Stimulated activated naive CD8-positive, alpha-beta T cell treated with anti-CD3 and anti-CD28 coated beads, Interleukin-15, amount 100 ng/mL, for 72 hours (primary cell): ENCODE measurements around the gene ARID5A.
"Not testable (repeated sequence)": the region's sequence is repeated elsewhere in the genome, so short reads cannot be mapped to it uniquely, and the experiment has no call there.

Experiments
- ATAC-seq: fragments of 150-1000 bp; cut with Tn5 transposase; 2 replicates; pipeline ENCODE4 v1.10.0; 2021; ENCODE audit warnings: mild to moderate bottlenecking, moderate library complexity
- DNase-seq, 2 donors: peaks; one replicate each; pipeline ENCODE4 v3.0.0; 2021 to 2022
- H3K27ac Mint-ChIP-seq, 2 donors: one replicate each; pipeline ENCODE4 v1.8.0; 2022; ENCODE audit warnings: mild to moderate bottlenecking in 2 of 2, mixed read lengths in 2 of 2, moderate library complexity in 2 of 2
- H3K27me3 Mint-ChIP-seq: one replicate; pipeline ENCODE4 v1.8.0; 2022; ENCODE audit warnings: mixed read lengths
- H3K4me1 Mint-ChIP-seq: one replicate; pipeline ENCODE4 v1.8.0; 2022; ENCODE audit warnings: mild to moderate bottlenecking, mixed read lengths
- H3K4me3 Mint-ChIP-seq, 2 donors: one replicate each; pipeline ENCODE4 v1.8.0; 2022; ENCODE audit warnings: mild to moderate bottlenecking in 2 of 2, mixed read lengths in 2 of 2, moderate library complexity in 1 of 2
- H3K9me3 Mint-ChIP-seq, 2 donors: one replicate each; pipeline ENCODE4 v1.8.0; 2022; ENCODE audit warnings: mixed read lengths in 2 of 2

ARID5A gene, protein sequence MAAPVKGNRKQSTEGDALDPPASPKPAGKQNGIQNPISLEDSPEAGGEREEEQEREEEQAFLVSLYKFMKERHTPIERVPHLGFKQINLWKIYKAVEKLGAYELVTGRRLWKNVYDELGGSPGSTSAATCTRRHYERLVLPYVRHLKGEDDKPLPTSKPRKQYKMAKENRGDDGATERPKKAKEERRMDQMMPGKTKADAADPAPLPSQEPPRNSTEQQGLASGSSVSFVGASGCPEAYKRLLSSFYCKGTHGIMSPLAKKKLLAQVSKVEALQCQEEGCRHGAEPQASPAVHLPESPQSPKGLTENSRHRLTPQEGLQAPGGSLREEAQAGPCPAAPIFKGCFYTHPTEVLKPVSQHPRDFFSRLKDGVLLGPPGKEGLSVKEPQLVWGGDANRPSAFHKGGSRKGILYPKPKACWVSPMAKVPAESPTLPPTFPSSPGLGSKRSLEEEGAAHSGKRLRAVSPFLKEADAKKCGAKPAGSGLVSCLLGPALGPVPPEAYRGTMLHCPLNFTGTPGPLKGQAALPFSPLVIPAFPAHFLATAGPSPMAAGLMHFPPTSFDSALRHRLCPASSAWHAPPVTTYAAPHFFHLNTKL

DNA sequence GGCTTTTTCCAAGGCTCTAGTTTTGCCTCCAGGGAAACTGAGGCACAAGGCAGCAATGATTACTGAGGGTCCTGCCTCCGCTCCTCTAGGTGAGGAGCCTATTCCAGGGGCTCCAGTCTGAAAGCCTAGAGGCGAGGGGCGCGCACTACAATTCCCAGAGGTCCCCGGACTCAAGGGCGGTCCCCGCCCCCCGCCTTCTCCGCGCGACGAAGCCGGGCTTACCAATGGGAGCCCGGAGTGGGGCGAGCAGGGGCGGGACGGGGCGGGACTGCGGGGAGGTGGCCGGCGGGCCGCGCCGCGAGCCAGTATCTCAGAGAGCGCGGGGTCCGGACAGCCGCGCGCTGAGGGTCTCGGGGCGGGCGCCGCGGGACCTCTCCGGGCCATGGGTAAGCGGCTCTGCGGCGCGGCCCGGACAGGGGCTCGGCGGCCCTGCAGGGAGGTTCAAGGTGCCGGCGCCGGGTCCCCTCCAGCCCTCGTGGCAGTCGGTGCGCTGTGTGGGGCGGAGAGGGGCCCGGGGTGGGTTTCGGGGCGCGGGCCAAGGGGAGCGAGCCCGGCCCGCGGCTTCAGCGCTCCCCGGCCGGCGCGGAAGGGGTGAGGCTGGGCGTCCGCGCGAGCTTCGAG lies at the start of gene ARID5A:
ARID5A (plus strand) TSS at position 308 of the 621 bp plus-strand sequence; CDS start at position 383, 75 bp downstream.
- peak within 1 kb of the TSS; percentile 88 to 96 for H3K4me3 Mint-ChIP-seq
- peaks cover 70% of the 10 kb centered on the region for H3K4me1 Mint-ChIP-seq
- H3K27me3 Mint-ChIP-seq = no peaks in the 10 kb centered on the region
- H3K9me3 Mint-ChIP-seq = no peaks in the 10 kb centered on the region
- H3K27ac Mint-ChIP-seq = peak within 1 kb of the TSS; percentile 87 to 100
- ATAC-seq = peak; percentile 68
- DNase-seq = peak; percentile 87 to 90

DNA sequence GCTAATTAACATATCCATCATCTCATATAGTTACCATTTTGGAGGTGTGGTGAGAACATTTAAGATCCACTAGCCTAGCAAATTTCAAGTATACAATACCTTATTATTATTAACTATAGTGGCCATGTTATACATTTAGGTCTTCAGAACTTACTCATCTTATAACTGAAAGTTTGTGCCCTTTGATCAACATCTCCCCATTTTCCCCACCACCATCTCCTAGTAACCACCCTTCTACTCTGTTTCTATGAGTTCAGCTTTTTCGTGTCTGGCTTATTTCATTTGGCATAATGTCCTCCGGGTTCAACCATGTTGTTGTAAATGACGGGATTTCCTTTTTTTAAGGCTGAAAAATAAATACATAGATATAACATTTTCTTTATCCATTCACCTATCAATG lies 47.3 kb upstream of the ARID5A start:
- H3K4me1 Mint-ChIP-seq = peaks cover 78% of the 10 kb centered on the region
- H3K9me3 Mint-ChIP-seq = no peaks in the 10 kb centered on the region
- ATAC-seq = no peak

DNA sequence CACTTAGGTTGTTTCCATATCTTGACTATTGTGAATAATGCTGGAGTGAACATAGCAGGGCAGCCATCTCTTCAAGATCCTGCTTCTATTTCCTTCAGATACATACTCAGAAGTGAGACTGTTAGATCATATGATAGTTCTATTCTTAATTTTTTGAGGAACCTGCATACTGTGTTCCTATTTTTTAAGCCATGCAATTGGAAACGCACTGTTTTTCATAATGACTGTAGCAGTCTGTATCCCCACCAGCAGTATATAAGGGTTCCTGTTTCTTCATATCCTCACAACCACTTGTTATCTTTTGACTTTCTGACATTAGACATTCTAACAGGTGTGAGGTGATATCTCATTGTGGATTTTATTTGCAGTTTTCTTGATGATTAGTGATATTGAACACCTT lies 46.9 kb upstream of the ARID5A start:
- no peak for ATAC-seq
- H3K9me3 Mint-ChIP-seq = peaks cover 0 to 1% of the 10 kb centered on the region in 2 donors

More for the DNA sequence above, 47.3 kb upstream of the ARID5A start:
- Mint-ChIP-seq H3K27me3 (no peaks in the 10 kb centered on the region), H3K27ac (peak overlapping the region in 1 of 2 donors; percentile 1), H3K4me3 (peak overlapping the region in 1 of 2 donors; percentile 6)
- no peak for DNase-seq

DNA sequence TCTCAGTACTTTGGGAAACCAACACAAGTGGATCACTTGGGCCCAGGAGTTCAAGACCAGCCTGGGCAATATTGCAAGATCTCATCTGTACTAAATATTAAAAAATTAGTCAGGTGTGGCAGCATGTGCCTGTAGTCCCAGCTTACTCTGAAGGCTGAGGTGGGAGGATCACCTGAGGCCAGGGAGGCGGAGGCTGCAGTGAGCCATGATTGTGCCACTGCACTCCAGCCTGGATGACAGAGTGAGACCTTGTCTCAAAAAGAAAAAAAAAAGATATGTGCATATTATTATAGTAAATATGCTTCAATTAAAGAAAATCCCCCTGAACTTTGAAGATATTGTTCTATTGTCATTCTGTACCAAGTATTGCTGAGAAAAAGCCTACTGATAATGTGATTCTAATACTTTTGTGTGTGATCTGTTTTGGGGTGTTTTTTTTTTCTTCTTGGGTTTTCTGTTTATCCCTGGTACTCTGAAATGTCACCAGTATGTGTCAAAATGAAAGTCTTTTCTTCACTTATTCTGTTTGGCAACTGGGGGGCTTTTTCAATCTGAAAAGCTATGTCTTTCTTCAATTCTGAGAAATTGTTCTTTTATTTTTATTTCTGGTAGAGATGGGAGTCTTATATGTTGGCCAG lies 44.6 kb upstream of the ARID5A start:
- Mint-ChIP-seq H3K27ac (peak overlapping the region in 1 of 2 donors; percentile 13), H3K9me3 (peaks cover 6 to 16% of the 10 kb centered on the region in 2 donors), H3K4me3 (peak overlapping the region; percentile 19 to 31), H3K4me1 (peaks cover 58% of the 10 kb centered on the region), H3K27me3 (no peaks in the 10 kb centered on the region)
- ATAC-seq = peak; percentile 75
- DNase-seq = no peak

More for the DNA sequence above, 46.9 kb upstream of the ARID5A start:
- Mint-ChIP-seq H3K27ac (peak overlapping the region in 1 of 2 donors; percentile 1), H3K4me1 (peaks cover 74% of the 10 kb centered on the region), H3K27me3 (no peaks in the 10 kb centered on the region), H3K4me3 (peak overlapping the region in 1 of 2 donors; percentile 6)
- DNase-seq = no peak

DNA sequence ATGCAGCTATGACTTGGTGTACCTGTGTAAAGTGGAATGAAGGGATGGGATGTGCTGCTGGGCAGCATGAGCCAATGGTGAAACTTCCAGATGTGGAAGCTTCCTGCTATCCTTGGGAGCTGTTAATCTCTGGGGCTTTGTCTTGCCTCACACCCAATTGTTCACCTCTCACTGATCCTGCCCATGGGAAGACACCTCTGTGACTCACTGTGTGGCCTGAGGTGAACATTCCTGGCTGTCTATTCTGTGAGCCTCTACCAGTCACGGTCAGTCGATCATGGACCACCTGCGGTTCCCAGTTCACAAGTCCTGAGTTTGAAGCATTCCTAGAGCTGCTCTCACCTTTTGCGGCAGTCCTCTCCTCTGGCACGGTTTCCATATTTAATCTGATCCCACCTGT lies 43.5 kb upstream of the ARID5A start:
- Mint-ChIP-seq H3K4me3 (no peak overlapping the region), H3K4me1 (peaks cover 58% of the 10 kb centered on the region), H3K9me3 (peaks cover 6 to 16% of the 10 kb centered on the region in 2 donors), H3K27me3 (no peaks in the 10 kb centered on the region), H3K27ac (peak overlapping the region in 1 of 2 donors; percentile 54)
- ATAC-seq = no peak
- DNase-seq = no peak

DNA sequence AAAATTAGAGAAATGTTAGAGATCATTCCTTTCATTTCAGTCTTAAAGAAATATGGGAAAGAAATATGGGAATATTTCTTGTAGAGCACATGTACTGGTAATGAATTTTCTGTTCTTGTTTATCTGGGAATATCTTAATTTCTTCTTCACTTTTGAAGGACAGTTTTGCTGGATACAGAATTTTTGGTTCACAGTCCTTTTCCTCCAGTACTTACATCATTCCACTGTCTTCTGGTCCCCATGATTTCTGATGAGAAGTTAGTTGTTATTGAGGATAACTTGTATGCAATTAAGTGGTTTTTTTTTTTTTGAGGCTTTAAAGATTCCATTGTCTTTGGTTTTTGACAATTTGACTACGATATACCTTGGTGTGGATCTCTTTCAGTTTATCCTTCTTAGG lies 42.4 kb upstream of the ARID5A start:
- peaks cover 6 to 16% of the 10 kb centered on the region in 2 donors for H3K9me3 Mint-ChIP-seq
- DNase-seq (no peak), ATAC-seq (no peak)
- H3K4me1 Mint-ChIP-seq = peaks cover 51% of the 10 kb centered on the region
- H3K27ac Mint-ChIP-seq = no peak overlapping the region
- H3K4me3 Mint-ChIP-seq = no peak overlapping the region
- no peaks in the 10 kb centered on the region for H3K27me3 Mint-ChIP-seq

DNA sequence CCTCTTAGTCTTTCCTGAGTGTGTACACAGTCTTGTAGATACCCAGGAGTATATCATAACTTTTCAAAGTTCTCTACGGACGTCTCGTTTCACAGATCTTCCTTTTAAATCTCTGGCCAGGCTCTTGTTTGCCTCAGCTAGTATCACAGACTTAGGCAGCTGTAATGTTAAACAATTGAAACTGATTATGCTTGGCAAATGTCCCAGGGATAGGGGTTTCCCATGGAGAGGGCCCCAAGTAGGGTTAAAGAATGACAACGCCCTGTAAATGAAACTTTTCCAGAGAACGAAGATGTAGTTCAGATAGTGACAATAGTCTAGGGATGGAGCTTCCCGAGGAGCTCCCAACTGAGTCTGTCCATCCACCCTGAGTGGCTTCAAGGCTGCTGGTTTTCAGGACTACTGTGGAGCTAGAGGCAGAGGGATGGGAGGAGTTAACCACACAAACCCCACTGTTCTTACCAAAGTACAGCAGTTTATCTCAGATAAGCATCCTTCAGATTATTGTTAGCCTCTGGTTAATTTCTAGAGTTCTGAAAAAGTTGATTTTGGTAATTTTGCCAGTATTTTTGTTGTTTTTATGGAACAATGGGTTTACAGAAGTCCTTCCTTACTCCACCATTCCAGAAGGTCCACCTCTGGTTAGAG lies 40.4 kb upstream of the ARID5A start:
- peaks cover 6 to 16% of the 10 kb centered on the region in 2 donors for H3K9me3 Mint-ChIP-seq
- H3K4me1 Mint-ChIP-seq = peaks cover 40% of the 10 kb centered on the region
- H3K27ac Mint-ChIP-seq = no peak overlapping the region
- H3K27me3 Mint-ChIP-seq = no peaks in the 10 kb centered on the region
- ATAC-seq = no peak
- no peak for DNase-seq
- H3K4me3 Mint-ChIP-seq = no peak overlapping the region

DNA sequence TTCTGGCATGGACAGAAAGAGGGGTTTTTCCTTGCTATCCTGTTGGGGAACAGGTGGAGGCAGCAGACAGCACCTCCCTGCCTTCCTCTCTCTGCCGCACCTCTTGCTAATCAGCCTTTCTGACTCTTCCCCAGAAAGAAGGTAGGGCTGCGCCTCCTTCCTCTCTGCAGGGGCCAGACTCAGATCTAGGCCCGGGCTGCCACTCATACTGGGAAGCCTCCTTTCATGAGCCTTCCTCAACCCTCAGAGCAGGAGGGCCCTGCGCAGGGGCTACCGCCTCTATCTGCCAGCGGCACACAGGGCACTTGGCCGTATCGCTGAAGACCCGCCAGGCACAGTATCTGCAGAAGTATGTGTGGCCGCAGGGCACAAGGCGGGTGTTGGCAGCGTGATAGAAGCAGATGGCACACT lies 38.5 kb upstream of the ARID5A start:
- Mint-ChIP-seq H3K4me1 (peaks cover 41% of the 10 kb centered on the region), H3K4me3 (no peak overlapping the region), H3K9me3 (peaks cover 6 to 16% of the 10 kb centered on the region in 2 donors), H3K27me3 (no peaks in the 10 kb centered on the region), H3K27ac (no peak overlapping the region)
- ATAC-seq = no peak
- no peak for DNase-seq

DNA sequence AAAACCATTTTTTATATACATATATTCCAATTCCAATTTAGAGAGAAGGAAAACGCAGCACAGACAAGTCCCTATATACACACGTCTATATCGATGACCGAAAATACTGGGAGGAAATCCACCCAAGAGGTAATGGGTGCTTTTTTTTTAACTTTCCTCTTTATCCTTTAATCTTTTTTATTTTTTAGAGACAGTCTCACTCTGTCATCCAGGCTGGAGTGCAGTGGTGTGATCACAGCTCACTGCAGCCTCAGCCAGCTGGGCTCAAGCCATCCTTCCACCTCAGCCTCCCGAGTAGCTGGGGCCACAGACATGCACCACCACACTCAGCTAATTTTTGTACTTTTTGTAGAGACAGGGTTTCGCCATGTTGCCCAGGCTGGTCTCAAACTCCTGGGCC lies 37.9 kb upstream of the ARID5A start:
- ATAC-seq, H3K4me3 Mint-ChIP-seq, DNase-seq, H3K27me3 Mint-ChIP-seq, H3K27ac Mint-ChIP-seq: not testable (repeated sequence)
- Mint-ChIP-seq H3K9me3 (peaks cover 6 to 16% of the 10 kb centered on the region in 2 donors), H3K4me1 (peaks cover 37% of the 10 kb centered on the region)

DNA sequence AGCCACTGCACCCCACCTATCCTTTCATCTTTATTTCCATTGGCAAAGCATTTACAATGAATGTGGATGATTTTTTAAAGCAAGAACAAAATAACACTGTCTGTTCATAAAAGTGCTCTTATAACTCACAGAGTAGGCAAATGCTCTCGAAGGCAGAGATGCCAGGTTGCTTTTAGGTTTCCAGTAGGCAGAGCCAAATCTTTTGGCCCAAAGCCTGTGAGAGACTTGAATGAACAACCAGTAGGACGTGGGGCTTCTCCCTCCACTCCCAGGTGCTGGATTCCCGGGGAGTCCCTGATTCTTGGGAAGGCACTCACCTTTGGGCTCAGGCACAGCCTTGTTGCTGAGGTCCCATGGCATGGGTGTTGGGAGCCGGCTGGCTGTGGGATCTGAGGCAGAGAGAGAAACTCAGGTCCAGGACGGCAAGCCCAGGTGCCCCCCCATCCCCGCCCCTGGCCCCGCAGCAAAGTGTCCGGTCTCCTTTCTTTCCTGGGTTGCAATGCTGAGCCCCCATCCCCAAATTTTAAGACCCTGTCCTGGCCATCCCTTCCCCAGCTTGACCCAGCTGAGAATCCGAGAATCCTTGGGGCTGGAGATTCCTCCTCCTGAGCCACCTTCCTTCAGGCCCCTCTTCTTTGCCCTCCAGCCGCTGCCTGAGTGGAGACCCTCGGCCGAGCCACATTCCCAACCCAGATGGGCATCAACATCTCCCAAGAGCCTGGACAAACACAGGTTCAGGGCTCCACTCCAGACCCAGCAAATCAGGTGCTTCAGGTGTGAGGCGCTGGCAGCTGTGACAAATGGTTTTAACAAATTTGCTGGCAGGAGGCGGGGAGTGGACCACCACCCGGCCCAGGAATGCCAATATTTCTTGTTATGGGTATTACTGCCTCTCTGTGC lies 37.2 kb upstream of the ARID5A start:
- no peaks in the 10 kb centered on the region for H3K27me3 Mint-ChIP-seq
- H3K4me3 Mint-ChIP-seq = no peak overlapping the region
- peaks cover 37% of the 10 kb centered on the region for H3K4me1 Mint-ChIP-seq
- peak in 1 of 2 donors; percentile 6 for DNase-seq
- H3K9me3 Mint-ChIP-seq = peaks cover 6 to 16% of the 10 kb centered on the region in 2 donors
- no peak overlapping the region for H3K27ac Mint-ChIP-seq
- ATAC-seq = no peak

DNA sequence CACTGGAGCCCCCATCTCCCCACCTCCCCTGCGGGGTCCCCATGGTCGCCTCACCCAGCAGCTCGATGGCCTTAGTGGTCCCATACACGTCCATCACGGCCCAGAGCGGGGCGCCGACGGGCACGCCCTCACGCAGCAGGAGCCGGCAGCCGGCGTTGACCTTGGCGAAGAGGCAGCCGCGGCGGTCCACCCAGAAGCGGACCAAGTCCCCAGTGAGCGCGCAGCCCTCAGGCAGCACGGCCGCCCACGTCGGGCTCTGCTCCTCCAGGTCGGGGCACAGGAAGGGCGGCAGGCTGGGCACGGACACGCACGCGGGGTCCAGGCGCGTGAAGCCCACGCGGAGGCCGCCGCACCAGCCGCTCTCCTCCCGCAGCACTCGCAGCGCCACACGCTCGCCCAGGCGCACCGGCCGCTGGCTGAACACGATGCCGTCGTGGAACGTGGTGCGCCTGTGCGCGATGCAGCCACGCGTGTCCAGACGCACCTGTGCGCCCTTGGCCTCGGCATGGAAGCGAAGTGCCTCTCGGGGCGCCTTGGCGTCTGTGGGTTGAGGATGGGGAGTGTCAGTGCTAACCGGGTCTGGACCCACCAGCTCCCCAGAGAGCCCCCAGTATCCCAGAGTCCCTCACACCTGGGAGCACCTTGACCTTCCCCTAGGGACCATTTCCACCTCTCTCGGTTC lies 36.0 kb upstream of the ARID5A start:
- DNase-seq = peak in 1 of 2 donors; percentile 7
- no peak for ATAC-seq
- H3K27me3 Mint-ChIP-seq = no peaks in the 10 kb centered on the region
- peaks cover 43% of the 10 kb centered on the region for H3K4me1 Mint-ChIP-seq
- H3K27ac Mint-ChIP-seq = no peak overlapping the region
- H3K4me3 Mint-ChIP-seq = no peak overlapping the region
- H3K9me3 Mint-ChIP-seq = peaks cover 0 to 7% of the 10 kb centered on the region in 2 donors

DNA sequence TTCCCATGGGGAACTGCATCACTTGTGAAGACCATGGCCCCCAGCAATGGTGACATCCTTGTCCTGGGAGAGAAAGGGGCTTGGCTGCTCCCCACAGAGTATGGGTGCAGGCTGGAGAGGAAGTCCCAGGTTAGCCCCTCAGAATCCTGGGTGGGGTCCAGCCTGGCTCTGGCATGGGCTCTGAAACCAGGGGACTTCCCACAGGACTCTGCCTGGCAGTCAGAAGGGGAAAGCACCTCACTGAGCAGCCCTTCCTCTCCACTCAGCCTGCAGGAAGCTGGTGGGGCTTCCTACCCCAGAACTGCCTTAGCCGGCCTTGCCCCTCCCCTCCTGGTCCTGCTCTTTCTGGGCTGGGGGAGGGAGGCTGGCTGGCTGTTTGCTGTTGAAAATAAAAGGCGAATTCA lies 35.1 kb upstream of the ARID5A start:
- Mint-ChIP-seq H3K27me3 (no peaks in the 10 kb centered on the region), H3K4me3 (peak overlapping the region; percentile 35 to 40), H3K27ac (peak overlapping the region; percentile 27 to 89), H3K4me1 (peaks cover 40% of the 10 kb centered on the region), H3K9me3 (no peaks in the 10 kb centered on the region)
- DNase-seq (peak in 1 of 2 donors; percentile 40), ATAC-seq (peak; percentile 80)

DNA sequence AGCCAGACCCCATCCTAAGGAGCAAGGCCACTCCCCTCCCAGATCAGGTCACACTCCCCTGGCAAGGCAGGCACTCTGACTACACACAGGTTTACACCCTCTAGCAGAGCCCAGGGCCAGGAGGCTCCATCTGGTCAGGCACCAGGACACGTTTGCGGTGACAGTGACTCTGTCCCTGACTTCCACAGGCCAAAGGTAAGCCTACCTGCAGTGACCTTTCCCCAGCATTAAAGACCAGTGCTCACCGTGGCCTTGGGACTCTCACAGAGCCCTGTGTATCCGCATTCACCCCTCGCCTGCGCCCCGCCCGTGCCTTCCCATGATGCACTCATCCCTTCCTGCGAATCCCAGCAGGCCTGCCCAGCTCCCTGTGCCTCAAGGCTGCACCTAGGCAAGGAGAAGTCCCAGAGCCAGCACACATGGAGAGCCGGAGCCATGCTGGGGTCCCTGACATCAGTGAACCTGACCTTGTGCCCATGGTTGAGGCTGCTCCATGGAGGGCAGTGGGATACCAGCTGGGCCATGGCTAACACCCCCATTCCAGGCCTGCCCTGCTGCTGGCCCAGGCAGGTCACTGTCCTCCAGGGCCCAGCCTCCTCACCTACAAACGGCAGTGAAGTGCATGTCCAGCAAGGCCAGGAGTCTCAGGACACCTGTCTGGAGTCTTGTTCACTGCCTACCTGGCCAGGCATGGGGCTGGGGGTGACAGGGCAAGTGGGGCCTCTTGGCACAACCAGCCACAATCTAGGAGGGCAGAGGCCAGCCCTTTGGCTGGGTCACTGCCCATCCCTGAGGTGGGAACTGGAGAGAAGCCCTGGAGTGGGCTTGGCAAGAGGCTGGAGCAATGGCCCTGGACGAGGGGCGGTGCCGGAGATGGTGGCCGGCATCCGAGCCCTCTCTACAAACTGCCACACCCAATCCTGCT lies 34.4 kb upstream of the ARID5A start:
- H3K4me1 Mint-ChIP-seq = peaks cover 39% of the 10 kb centered on the region
- ATAC-seq (peak; percentile 62), DNase-seq (peak in 1 of 2 donors; percentile 8)
- peak overlapping the region; percentile 69 to 89 for H3K27ac Mint-ChIP-seq
- H3K4me3 Mint-ChIP-seq = peak overlapping the region; percentile 35 to 40
- no peaks in the 10 kb centered on the region for H3K27me3 Mint-ChIP-seq
- no peaks in the 10 kb centered on the region for H3K9me3 Mint-ChIP-seq
